Loucy (cell line): ENCODE results near the gene TBC1D22A.

ENCODE experiments used
- CTCF ChIP-seq: fragments of 200-600 bp; sonication (generic); conservative IDR thresholded peaks from 2 replicates; pipeline ENCODE4 v1.5.1; 2014; ENCODE audit warnings: mild to moderate bottlenecking, antibody characterized with exemption, low read length
- EZH2phosphoT487 ChIP-seq: fragments of 200-600 bp; IDR thresholded peaks from 2 replicates; pipeline ENCODE4 v1.6.1; 2018; ENCODE audit warnings: antibody characterized with exemption, mild to moderate bottlenecking, moderate library complexity, borderline replicate concordance

DNA sequence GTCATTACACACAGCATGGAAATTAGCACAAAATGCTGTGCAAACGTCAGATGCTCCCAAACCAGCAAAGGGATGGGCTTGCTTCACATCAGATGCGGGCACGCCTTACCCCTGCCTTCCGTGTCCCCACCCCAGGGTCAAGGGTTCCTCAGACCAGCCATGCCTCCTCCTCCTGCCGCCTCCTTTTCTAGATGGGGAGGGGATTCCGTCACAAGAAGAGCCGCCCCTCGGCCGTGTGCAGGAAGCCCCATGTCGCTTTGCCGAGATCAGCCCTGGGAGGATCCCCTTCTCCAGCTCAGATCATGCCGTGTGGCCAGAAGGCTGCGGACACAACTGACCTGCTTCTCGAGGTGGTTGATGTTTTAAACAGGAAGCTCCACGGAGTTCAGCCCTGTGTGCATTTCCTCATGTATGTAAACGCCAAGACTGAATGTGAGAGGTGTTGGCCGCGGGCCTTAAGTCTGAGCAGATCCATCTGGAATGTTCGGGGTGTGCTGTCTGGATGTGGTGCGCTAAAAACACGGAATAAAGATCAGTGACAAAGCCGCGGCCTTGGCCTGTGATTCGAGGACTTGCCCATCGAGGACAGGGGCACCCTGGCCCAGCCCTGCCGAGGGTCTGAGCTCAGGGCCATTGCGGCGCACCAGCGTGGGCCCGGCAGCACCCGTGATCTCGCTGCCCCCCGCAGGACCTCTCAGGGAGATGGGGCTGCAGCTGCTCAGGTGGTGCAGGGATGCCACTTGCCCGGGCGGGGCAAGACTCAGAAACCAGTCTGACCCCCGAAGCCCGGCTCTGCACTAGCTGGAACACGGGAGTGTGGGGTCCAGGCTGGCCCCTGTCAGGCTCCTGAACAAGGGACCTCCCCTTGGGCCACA lies 412.9 kb downstream of the TBC1D22A start:
- no peak for TF ChIP-seq CTCF
- no peak for TF ChIP-seq EZH2phosphoT487
